Stimulated activated CD8-positive, alpha-beta memory T cell treated with anti-CD3 and anti-CD28 coated beads, Interleukin-7, amount 100 ng/mL, for 4 hours (primary cell): ENCODE data around the gene BDNF.
"Not testable (repeated sequence)": the region's sequence is repeated elsewhere in the genome, so short reads cannot be mapped to it uniquely, and the experiment has no call there.

Experiments used
- DNase-seq, 2 donors: peaks; one replicate each; pipeline ENCODE4 v3.0.0-alpha.2; 2020; ENCODE audit warnings: low read depth in 2 of 2

The BDNF gene

DNA sequence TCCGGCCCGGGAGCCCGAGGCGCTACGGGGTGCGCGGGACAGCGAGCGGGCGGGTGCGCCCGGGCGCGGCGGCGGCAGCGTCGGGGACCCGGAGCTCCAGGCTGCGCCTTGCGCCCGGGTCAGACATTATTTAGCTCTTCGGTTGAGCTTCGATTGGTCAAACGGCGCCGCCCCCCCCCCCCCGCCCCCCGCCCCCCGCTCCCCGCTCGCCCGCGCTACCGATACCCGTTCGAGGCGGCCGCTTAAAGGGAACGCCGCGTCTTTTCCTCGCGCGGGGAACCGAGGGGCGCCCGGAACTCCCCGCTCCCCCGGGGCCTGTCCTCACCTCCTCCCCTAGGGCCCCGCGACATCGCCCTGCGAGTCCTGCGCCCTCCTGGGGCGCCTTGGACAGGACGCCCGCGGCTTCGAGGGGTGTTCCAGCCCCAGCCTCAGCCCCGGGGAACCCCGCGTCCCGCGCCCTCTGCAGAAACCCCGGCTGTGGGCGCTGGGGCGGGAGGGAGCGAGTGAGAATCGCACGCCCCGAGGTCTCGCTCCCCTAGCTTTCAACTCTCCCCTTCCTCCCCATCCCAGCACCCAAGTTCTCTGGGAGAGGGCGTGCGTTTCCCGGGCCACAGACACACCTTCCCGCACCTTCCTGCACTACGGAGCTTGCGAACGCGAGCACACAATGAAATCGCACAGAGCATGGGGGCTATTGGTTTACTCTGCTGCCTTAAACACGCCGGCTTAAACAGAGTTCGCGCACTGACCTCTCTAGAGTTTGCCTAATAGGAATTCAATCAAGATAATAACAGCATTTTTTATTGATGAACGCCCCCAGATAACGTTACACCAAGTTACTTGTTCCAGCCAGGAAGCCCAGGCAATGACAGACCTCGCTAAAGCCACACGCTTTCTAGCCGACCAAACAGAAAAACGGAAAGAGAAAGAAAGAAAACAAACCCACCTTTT lies at the start of gene BDNF:
BDNF (minus strand) TSS at position 105 of the 951 bp plus-strand sequence. CDS start 41,891 bp downstream, outside the sequence.
- DNase-seq = no peak

DNA sequence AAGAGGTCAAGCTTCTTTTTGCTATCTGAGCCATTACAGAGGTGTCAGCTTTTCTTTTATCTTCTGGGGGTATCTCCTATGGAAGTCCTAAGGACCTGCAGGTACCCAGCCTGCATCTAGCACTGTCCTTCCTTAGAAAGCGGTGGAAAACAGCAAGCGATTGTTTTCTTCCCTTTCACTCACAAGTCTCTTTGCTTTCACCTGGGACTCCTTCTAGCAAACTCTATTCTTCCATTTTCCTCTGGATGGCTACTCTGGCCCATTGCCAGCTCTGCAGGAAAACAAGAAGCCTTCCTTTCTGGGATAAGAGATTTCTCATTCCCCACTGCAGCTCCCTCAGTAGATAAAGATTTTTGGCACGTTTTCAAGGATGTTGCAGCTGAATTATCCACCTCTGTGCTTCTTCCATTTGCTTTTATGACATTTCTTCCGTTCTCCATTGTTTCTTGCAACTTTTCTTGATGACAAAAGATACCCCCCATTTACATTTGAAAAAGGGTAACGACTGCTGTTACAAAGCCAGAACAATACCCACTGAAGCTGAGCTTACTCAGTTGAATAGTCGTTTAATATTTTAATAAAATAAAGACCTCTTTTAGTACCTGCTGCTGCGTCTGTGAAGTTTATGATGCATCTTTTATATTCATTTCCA lies 40.2 kb upstream of the BDNF start:
- DNase-seq = no peak

DNA sequence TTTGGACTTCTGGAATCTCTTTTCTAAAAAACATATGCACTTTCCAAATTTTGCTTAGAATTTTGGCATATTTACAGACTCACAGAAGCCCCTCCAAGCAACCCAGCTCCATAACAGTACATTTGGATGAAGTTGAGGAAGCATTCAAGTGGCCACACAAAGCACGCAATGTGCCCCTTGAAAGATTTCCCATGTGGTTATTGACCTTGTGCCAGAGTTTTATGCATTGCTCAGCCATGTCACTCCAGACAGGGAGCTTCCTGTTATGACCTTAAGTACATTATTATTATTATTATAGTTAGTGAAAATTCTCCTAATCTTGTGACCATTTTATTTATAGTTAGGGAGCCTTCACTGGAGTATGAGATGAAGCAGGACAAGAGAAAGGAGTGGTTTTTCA lies 35.0 kb upstream of the BDNF start:
- DNase-seq = no peak

DNA sequence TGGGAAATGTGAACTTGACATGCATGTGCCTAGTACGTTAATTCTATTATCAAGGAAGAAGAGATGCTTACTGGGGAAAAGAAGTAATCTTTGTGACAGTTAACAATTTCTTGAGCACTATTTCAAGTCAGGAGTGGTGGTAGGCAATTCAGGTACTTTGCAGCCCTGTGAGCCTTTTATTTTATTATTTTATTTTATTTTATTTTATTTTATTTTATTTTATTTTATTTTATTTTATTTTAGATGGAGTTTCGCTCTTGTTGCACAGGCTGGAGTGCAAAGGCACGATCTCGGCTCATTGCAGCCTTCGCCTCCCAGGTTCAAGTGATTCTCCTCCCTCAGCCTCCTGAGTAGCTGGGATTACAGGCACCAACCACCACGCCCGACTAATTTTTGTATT lies 31.5 kb upstream of the BDNF start:
- not testable (repeated sequence) for DNase-seq

DNA sequence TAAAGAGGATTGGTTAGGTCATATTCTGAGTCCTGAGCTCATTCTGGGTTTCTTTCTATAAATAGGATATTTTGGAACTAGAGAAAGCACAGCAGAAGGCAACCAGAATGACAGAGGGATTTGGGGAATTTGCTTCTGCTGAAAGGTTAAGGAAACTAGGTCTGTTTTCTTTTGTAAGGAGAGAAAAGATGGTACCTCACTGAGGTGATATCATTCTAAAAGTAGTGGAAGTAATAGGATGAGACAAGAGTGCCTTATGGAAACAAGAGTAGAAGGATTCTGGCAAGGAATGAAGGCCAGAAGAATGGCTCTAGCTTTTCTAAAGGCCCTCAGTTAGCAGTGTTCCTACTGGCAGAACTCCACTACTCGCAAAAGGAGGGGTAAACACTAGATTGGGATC lies 26.7 kb upstream of the BDNF start:
- DNase-seq = no peak

DNA sequence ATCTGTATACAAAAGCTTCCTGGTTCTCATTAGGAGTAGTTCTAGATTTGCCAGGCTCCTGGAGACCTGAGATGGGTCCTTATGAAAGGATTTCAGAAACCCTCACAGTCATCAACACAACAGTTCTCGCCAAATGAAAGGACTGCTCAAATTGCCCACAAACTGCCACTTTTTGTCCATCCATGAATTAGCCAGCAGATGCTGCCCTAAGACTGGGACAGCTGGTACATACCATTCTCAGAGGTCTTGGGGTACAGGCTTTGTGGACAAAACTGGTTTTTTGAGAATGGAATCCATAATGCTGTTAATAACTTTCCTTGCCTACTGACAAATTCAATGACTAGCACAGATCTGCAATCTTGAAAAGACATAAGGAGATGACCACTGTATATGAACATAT lies 23.4 kb upstream of the BDNF start:
- DNase-seq = no peak

DNA sequence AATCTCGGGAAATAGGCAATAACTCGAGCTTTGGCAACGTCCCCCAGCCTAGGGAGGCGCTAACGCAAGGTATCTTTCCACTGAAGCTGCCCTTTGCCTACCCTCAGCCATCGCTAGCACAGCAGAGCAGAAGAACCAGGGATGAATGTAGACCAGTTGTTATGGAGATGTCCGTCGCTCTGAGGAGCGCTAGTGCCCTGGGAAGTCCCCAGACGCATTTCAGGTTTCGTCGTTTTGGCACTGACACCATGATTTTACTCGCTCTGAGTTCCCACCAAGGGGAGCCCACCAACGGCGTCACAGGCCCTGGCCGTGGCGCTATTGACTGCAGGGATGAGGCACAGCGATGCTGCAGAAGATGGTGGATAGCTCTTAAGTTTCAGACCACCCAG lies 22.7 kb upstream of the BDNF start:
- no peak for DNase-seq

DNA sequence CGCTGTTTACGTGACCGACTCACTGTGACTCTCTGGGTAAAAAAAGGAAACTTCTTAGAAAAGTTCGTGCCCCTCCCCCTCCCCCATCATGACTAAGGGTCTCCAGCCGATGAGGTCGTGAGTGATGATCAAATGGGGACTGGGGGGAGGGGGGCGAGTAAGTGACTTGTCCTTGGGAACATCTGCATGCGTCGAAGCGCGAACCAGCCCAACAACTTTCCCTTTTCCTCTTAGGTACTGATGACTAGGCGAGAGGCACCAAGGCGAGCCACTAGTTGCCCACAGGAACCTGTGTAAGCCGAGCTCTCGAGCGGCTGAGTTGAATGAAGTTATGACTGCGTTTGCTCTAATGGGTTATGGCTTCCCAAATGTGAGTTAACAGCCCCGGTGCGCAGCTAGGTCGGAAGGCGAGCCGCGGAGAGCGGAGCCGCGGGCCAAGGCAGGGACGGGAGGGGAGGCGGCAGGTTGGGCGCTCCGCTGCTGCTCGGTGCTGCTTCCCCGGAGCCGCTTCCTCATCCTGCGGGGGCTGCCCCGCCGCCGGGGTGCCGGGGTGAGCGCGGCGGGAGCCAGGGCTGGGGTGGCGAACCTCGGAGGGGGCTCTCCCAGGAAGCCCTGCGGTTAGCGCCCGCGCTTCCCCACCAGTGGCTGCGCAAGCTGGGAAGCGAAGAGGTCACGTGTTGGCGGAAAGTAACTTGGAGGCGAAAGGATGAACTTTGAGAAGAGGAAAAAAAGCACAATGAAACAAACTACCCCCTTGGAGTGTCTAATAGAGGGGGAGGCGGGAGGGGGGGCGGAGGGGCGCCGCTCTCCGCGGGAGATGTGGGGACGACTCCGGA lies 22.1 kb upstream of the BDNF start:
- no peak for DNase-seq

DNA sequence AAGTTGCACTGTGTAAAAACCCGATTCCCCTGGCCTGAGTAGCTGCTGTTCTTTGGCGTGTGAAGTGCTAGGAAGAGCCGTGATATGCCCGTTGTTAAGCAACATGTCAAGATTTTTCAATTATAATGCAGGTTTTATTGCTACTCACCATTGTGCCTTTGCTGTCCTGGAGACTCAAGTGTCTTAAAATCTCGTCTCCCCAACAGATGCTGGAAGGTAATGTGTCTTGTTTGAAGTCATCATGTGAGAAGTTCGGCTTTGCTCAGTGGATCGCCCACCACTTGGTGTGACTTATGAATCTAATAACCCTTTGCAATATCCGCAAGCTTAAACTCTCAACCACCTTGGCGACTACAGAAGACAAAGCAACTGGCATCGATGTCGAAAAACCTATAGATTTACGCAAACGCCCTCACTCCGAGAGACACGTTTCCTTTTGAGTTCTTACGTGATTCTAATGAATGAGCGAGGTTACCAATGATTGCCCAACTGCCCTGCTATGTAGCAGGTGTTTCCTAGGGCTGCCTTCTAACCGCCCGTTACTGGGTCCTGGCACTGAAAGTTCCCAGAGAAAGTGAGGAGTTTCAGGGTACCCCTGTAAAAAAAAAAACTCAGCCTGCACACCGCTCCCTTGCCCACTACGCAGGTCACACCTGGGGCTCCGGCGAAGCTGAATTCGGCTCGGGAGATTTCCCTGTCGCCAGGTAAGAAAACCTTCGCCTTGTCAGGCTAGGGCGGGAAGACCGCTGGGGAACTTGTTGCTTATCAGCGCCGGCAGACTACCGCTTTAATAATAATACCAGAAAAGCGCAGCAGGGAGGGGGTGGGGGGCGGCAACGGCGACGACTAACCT lies 21.2 kb upstream of the BDNF start:
- DNase-seq = no peak

DNA sequence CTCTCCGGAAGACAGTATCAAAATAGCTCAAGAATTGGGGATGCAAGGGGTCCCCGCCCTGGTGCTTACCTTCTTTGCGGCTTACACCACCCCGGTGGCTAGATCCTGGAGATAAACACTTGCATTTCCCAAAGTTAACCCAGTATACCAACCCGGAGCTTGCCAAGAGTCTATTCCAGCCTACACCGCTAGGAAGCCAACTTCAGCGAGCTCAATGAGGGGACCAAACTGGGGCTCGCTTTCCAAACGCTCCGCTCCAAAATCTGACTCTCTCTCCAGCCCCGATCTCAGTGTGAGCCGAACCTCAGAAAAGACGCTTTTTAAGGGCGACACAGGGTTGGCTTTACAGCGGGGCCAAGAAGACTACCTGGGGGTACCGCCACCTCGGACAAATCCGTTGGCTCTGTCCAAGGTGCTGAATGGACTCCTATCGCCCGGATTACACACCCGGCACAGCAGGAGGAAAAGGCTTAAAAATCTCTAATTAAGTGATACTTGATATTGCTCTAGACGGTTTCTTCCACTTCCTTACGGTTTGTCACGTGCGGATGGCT lies 20.1 kb upstream of the BDNF start:
- no peak for DNase-seq

DNA sequence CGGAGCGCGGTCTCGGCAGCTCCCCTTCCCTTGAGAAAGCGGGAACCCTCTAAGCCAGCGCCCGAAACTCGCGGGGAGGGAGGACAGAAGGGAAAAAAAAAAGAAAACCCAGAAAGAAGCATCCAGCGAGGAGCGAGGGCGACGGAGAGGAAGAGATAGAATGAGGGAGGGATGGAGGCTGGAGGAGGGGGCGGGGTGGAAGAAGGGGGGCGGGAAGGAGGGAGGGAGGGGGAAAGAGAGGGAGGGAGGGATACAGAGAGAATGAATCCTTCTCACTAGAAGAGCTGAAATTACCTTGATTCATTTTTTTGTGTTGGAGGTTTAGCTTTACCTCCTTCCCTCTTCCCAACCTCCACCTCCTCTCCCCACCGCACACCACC lies 19.3 kb upstream of the BDNF start:
- no peak for DNase-seq

DNA sequence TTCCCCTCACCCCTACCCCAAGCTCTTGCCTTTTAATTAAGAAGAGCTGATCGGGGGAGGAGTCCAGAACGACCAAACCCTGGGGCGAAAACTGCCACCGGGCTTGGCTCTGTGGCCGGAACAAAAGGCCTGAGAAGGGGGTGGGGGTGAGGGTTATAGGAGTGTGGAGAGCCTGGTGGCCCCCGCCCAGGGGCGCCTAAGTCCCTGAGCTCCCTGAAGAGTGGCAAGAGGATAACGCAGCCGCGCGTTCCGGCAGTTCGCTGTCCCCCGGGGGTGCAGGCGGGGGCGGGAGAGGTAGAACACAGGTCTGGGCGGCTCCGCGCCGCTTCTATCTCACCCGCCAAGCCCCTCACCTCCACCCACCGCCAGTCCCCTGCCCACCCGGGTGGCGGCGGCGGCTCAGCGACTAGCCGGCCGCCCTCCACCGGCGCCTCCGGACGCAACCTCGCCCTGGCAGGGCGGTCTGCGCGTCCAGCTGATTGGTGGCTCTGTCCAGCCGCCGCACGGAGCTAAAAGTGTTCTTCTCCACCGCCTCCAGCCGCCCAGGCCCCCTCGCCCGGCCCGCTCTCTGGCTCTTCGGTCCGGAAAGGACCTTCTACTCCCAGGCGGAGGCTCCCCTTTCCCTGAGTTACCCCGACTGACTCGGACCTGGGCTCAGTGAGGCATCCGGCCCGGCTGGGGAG lies 18.7 kb upstream of the BDNF start:
- no peak for DNase-seq

DNA sequence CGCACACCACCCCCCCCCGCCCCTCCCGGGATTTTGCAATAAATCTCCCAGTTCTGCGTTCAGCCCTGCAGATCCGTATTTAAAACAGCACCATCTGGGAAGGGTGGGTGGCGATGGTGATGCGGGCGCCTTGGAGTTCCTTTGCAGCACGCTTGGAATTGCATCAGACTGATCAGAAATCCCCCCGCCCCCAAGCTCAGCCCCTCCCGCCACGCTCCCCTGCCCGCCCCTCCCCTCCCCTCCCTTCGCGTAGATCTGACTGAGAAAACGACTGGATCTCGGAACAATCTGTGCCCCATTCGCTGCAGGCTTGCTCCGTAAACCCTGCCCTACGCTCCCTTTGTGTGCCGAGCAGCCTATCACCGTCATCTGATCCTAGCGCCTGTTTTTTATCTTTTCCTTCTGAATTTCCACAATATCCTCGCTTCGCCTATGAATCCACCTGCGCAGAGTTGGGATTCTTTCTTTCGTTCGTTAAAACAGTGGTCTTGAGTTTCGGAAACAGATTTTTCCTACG lies 18.1 kb upstream of the BDNF start:
- no peak for DNase-seq

DNA sequence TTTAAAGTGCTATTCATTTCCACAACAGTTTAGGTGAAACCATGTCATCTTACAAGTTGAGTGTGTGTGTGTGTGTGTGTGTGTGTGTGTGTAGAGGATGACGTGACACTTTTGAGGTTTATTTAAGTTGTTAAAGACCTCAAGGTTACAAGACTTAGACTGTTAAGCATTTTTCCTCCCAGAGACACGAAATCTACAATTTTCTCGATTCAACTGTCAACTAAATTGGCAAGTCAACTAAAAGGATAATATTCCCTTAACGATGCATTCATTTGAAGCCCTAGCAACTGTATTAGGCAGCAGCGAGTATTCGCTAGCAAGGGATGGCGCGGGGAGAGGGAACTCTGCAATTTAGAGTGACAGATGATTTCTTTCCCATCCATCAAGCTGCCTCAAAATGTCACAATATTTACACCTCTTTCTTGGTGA lies 17.6 kb upstream of the BDNF start:
- no peak for DNase-seq

DNA sequence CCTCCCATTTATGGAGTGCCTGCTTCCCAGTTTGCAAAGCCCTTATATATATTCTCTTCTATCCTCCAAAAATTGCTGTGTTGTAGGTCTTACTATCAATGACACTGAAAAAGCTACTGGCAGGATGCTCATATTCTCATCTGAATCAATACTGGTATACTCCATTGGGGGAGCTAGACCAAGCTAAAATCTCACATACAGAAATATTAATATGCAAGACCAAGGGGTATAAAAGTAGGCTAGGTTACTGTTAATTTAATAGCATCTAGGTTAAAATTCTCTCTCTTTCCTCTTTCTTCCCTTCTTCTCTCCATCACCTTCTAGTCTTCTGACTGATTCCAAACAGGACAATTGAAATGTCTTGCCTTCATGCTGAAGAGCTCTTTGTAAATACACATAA lies 17.1 kb upstream of the BDNF start:
- DNase-seq = no peak

DNA sequence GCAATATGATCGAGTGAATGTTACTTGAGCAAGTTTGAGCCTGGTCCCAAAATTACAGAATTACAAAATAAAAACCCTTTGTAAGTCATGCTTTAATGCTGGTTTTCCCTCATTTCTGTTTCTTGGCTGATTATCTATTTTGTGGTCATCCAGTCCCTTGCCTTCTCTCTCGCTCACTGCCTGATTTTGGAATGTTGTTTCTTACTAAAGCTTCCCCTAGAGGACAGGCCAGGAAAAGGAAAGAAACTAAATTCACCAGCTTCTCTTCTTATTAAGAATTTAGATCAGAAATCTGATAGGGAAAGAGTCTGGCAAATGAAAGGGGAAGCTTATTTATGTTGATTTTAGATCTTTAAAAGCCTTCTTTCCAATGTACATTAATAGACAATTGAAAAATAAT lies 16.6 kb upstream of the BDNF start:
- no peak for DNase-seq

DNA sequence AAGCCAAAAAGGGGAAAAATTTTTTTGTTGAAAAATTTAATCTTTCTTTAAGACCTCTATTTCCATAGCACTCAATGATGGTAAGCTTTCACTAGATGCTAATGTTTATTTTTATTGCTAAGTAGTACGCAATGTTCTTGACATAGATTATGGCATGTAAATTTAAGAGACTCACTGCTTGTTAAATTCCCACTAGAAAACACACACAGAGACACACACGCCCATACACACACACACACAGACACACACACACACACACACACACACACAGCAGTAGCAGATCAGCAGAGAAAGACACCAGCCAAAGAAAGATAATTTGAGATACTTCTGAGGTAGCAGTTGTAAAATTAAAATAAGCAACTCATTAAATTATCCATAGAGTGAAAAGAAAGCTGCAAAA lies 16.0 kb upstream of the BDNF start:
- no peak for DNase-seq

DNA sequence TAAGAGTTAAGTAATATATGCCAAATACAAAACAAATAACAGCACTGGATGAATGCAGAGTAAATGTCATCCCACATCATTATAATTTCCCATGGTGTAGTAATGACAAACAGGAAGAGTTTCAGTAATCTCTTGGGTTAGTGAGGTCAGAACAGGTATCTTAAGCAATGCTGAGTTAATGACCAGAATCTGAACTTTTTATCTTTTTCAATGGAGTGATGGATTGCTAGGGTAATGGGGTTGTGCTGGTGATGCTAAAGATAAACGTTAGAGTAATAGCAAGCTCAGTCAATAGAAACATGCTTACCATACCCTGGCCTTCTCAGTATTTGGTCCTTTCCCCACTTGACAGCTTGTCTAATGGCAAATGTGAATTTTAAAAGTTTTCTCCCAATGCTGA lies 11.5 kb upstream of the BDNF start:
- DNase-seq = no peak

DNA sequence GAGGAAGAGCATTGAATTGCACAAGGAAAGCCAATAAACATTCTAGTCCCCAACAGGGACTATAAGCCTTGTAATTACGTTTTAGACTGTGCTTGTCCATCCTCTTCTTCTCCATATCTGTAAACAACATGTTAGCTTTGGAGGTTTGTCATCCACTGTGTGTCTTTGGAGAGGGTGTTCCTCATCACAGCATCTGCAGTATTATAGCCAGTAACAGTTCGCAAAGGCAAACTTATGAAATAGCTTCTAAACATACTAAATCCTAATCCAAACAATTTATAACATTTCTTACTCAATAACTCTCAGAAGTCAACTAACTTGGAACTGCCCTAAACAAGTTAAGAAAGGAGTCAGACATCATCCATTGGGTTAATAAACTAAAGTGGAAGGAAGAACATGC lies 10.3 kb upstream of the BDNF start:
- no peak for DNase-seq

DNA sequence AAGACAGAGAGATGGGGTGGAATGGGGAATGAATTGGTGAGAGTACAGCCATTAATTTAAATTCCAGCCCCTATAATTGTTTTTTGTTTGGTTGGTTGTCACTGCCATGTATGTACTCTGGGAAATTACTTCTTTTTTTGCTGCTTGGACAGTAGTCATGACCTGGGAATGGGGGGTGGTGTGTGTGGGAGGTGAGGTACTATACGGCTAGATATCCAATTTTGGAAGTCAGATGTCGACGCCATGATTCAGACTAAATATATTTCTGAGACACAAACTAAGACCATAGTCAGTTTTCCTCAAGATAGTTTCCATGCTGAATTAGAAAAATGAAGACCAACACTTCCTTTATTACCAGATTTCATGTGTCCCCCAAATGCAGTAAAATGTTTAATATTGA lies 7.4 kb upstream of the BDNF start:
- DNase-seq = no peak
